B cell (primary cell): ENCODE measurements around the gene AKAP6.

ENCODE experiments used
- EZH2 ChIP-seq: IDR thresholded peaks from 2 replicates; pipeline ENCODE4 v1.6.1; 2012; ENCODE audit warnings: borderline replicate concordance, low read depth, mild to moderate bottlenecking, moderate library complexity, low read length; ENCODE audit not compliant: insufficient read depth, poor library complexity, severe bottlenecking
- TF ChIP-seq, protein P1 (sequence below): fragments of 200-600 bp; IDR thresholded peaks from one replicate; pipeline ENCODE4 v1.8.0; 2022; ENCODE audit warnings: antibody characterized with exemption, mild to moderate bottlenecking

DNA sequence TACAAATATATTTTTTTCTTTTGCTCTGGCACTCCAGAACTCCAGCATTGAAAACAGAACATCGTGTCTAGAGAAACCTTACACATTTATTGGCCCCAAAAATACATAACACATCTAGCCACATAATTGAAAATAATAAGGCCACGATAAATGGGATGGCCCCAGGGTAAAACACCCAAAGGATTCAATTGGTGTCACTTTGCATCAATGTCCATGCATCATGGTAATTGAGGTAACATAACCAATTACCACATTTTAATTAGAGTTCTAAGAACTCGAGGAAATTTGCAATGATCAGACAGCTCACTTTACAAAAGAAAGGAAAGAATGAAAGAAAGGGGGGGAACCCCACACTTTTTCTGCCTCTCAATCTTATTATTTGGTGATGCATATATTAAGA is 457.8 kb downstream of the AKAP6 start:
- TF ChIP-seq, protein P1, sequence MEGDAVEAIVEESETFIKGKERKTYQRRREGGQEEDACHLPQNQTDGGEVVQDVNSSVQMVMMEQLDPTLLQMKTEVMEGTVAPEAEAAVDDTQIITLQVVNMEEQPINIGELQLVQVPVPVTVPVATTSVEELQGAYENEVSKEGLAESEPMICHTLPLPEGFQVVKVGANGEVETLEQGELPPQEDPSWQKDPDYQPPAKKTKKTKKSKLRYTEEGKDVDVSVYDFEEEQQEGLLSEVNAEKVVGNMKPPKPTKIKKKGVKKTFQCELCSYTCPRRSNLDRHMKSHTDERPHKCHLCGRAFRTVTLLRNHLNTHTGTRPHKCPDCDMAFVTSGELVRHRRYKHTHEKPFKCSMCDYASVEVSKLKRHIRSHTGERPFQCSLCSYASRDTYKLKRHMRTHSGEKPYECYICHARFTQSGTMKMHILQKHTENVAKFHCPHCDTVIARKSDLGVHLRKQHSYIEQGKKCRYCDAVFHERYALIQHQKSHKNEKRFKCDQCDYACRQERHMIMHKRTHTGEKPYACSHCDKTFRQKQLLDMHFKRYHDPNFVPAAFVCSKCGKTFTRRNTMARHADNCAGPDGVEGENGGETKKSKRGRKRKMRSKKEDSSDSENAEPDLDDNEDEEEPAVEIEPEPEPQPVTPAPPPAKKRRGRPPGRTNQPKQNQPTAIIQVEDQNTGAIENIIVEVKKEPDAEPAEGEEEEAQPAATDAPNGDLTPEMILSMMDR: no peak
- TF ChIP-seq EZH2: no peak
